ENCODE data around the gene HPS4. TPM values are rescaled to one million over a fixed set of nuclear protein-coding genes. Genes with fewer than 3 reads are reported as not detected.
A peak's percentile ranks its signal among the peaks of the same experiment; 100 is the strongest.

HPS4 gene
- total RNA-seq, 2 experiments from 2014 or later, result 51.8 to 53.5 TPM

- peak; percentile 56 for DNase-seq
- Mint-ChIP-seq H3K4me3 (no peak overlapping the region), H3K4me1 (ENCODE audit: low read depth) (no peaks in the 10 kb centered on the region), H3K27me3 (no peaks in the 10 kb centered on the region), H3K9me3 (no peaks in the 10 kb centered on the region), H3K36me3 (ENCODE audit: low read depth) (peaks cover 27% of the 10 kb centered on the region), H3K27ac (no peak overlapping the region)
- ChIA-PET CTCF (interaction anchor here (0.8 to 6.2 kb wide), 25 partner anchors 8 to 235 kb away, joined by 3 to 71 read pairs (median 4); partner anchors contain the start of genes HPS4 and SRRD), POLR2A (interaction anchor here (0.7 to 1.6 kb wide), 5 partner anchors 10 to 96 kb away, joined by 3 to 5 read pairs (median 4); no protein-coding TSS in a partner anchor)
- ATAC-seq, result peak; percentile 27
- intact Hi-C loops (cut with micrococcal nuclease), result loop anchor here (5.0 kb wide), 1 partner anchor 64 kb away; no protein-coding TSS in a partner anchor
- TF ChIP-seq, protein P1, sequence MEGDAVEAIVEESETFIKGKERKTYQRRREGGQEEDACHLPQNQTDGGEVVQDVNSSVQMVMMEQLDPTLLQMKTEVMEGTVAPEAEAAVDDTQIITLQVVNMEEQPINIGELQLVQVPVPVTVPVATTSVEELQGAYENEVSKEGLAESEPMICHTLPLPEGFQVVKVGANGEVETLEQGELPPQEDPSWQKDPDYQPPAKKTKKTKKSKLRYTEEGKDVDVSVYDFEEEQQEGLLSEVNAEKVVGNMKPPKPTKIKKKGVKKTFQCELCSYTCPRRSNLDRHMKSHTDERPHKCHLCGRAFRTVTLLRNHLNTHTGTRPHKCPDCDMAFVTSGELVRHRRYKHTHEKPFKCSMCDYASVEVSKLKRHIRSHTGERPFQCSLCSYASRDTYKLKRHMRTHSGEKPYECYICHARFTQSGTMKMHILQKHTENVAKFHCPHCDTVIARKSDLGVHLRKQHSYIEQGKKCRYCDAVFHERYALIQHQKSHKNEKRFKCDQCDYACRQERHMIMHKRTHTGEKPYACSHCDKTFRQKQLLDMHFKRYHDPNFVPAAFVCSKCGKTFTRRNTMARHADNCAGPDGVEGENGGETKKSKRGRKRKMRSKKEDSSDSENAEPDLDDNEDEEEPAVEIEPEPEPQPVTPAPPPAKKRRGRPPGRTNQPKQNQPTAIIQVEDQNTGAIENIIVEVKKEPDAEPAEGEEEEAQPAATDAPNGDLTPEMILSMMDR (IDR thresholded peaks at IDR 0.05), result peak; percentile 80
Observed at GRCh38 chr22:26461188-26461810, 22.3 kb downstream of the HPS4 start.

DNA sequence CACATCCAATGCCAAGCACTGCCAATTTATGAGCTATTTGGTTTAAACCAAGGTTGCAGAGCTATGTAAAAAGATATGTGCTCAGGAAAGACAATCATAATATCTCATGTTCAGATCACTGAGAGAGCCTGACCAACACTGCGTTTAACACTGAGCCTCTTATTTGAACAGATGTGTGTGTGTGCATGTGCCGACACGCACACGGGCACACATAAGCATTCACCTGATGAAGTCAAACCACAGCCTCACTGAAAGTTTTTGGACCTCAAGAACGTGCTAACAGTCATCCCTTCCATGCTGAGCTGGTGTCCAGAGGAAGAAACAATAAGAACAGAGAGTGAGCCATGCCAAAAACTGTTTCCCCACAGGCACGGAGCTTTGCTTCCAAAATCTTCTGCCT is 23.4 kb downstream of the HPS4 start:
- POLR2A ChIA-PET, result interaction anchor here (1.1 to 1.6 kb wide), 2 partner anchors 9 to 93 kb away, joined by 3 to 4 read pairs; no protein-coding TSS in a partner anchor
- TF ChIP-seq, protein P1 (IDR thresholded peaks at IDR 0.05), result no peak
- intact Hi-C loops (cut with micrococcal nuclease), result loop anchor here (5.0 kb wide), 1 partner anchor 63 kb away; no protein-coding TSS in a partner anchor
- DNase-seq (no peak), ATAC-seq (no peak)
- CTCF ChIA-PET, result interaction anchor here (0.8 to 6.2 kb wide), 16 partner anchors 8 to 95 kb away, joined by 3 to 71 read pairs (median 4); partner anchors contain the start of genes HPS4 and SRRD
- H3K27ac Mint-ChIP-seq, result no peak overlapping the region
- peaks cover 28% of the 10 kb centered on the region for H3K36me3 Mint-ChIP-seq (ENCODE audit: low read depth)
- H3K4me3 Mint-ChIP-seq, result no peak overlapping the region
- H3K27me3 Mint-ChIP-seq, result no peaks in the 10 kb centered on the region
- H3K4me1 Mint-ChIP-seq (ENCODE audit: low read depth), result no peaks in the 10 kb centered on the region
- H3K9me3 Mint-ChIP-seq, result no peaks in the 10 kb centered on the region

DNA sequence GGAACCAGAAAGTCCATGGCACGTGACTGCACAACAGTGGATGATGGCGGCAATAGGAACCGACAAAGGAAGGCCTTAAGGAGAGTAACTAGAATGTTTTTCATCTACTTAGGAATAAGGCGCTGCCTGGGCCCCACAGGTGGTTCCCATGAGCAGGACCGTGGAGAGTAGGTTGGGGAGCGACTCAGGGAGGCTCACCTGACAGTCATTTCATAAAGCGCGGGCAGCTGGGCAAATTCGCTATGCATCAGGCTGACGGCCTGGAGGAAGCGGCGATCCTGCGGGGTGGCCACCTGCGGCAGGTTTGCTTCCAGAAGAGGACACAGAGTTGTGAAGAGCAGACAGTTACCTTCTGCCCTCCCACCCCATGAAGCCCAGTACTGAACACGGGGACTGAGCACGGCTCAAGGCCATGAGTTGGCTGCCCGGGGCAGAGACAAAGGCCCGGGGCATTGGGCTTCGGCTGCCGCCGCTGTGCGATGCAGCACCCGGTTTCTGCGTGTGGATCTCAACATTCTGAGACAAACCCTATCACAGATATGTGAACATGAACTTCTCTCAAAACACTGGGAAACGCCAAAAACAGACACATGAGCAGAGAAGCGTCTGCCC is 25.8 kb downstream of the HPS4 start:
- Mint-ChIP-seq H3K4me3 (no peak overlapping the region), H3K36me3 (ENCODE audit: low read depth) (peaks cover 32% of the 10 kb centered on the region), H3K4me1 (ENCODE audit: low read depth) (no peaks in the 10 kb centered on the region), H3K9me3 (no peaks in the 10 kb centered on the region), H3K27me3 (no peaks in the 10 kb centered on the region), H3K27ac (no peak overlapping the region)
- ChIA-PET CTCF (interaction anchor here (1.0 kb wide), 1 partner anchor 91 kb away, joined by 4 read pairs; no protein-coding TSS in a partner anchor), POLR2A (no interaction called here)
- no peak for DNase-seq
- no peak for ATAC-seq
- TF ChIP-seq, protein P1 (IDR thresholded peaks at IDR 0.05), result no peak
- intact Hi-C loops (cut with micrococcal nuclease), result no loop called here

- no peak for DNase-seq
Observed at GRCh38 chr22:26453812-26454500, 29.6 kb downstream of the HPS4 start.

More at GRCh38 chr22:26453812-26454500, 29.6 kb downstream of the HPS4 start:
- intact Hi-C loops (cut with micrococcal nuclease), result no loop called here
- no peaks in the 10 kb centered on the region for H3K27me3 Mint-ChIP-seq
- H3K4me3 Mint-ChIP-seq, result no peak overlapping the region
- H3K27ac Mint-ChIP-seq, result no peak overlapping the region
- ChIA-PET CTCF (interaction anchor here (1.6 kb wide), 1 partner anchor 8 kb away, joined by 6 read pairs; no protein-coding TSS in a partner anchor), POLR2A (interaction anchor here (1.3 kb wide), 1 partner anchor 23 kb away, joined by 4 read pairs; no protein-coding TSS in a partner anchor)
- peaks cover 25% of the 10 kb centered on the region for H3K36me3 Mint-ChIP-seq (ENCODE audit: low read depth)
- no peaks in the 10 kb centered on the region for H3K9me3 Mint-ChIP-seq
- TF ChIP-seq, protein P1 (IDR thresholded peaks at IDR 0.05), result no peak
- H3K4me1 Mint-ChIP-seq (ENCODE audit: low read depth), result no peaks in the 10 kb centered on the region
- ATAC-seq, result no peak
